Measurements from ENCODE around the gene COQ10B. TPM values are rescaled to one million over a fixed set of nuclear protein-coding genes. Genes with fewer than 3 reads are reported as not detected.

The COQ10B gene
- total RNA-seq, 1 donor from 2014 or later, result 20.5 TPM

GRCh38 chr2:197500503-197501131 lies 47.3 kb downstream of the COQ10B start:
- peak in 1 of 2 donors; percentile 26 for DNase-seq (ENCODE audit: low read depth in 2 of 2)

GRCh38 chr2:197502201-197502600 lies 48.8 kb downstream of the COQ10B start:
- DNase-seq (ENCODE audit: low read depth in 2 of 2), result no peak

- no peak for DNase-seq (ENCODE audit: low read depth in 2 of 2)
Observed at GRCh38 chr2:197502685-197503084, 49.3 kb downstream of the COQ10B start.

GRCh38 chr2:197504000-197504399 lies 50.6 kb downstream of the COQ10B start:
- no peak for DNase-seq (ENCODE audit: low read depth in 2 of 2)

GRCh38 chr2:197504512-197504911 lies 51.2 kb downstream of the COQ10B start:
- no peak for DNase-seq (ENCODE audit: low read depth in 2 of 2)

GRCh38 chr2:197506658-197507057 lies 53.3 kb downstream of the COQ10B start:
- no peak for DNase-seq (ENCODE audit: low read depth in 2 of 2)

- no peak for DNase-seq (ENCODE audit: low read depth in 2 of 2)
Observed at GRCh38 chr2:197513915-197514314, 60.6 kb downstream of the COQ10B start.

DNA sequence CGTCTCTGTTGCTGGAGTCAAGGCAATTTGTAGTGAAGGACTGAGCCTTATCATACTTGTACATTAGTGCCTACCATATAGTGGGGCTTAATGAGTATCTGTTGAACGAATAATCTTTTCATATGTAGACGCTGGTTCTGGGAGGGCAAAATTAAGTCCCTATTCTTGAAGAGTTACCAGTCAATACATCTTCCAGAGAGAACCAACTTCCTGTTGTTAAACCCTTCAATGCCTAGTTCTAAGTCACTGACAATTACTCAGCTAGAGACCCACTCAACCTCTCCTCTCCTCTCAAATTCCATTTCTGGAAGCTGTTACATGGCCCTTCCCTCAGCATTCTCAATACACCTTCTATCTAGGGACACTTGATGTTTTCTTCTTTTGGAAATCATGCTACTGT lies 61.4 kb downstream of the COQ10B start:
- DNase-seq (ENCODE audit: low read depth in 2 of 2), result no peak

GRCh38 chr2:197515315-197515738 lies 62.0 kb downstream of the COQ10B start:
- DNase-seq (ENCODE audit: low read depth in 2 of 2), result no peak

DNA sequence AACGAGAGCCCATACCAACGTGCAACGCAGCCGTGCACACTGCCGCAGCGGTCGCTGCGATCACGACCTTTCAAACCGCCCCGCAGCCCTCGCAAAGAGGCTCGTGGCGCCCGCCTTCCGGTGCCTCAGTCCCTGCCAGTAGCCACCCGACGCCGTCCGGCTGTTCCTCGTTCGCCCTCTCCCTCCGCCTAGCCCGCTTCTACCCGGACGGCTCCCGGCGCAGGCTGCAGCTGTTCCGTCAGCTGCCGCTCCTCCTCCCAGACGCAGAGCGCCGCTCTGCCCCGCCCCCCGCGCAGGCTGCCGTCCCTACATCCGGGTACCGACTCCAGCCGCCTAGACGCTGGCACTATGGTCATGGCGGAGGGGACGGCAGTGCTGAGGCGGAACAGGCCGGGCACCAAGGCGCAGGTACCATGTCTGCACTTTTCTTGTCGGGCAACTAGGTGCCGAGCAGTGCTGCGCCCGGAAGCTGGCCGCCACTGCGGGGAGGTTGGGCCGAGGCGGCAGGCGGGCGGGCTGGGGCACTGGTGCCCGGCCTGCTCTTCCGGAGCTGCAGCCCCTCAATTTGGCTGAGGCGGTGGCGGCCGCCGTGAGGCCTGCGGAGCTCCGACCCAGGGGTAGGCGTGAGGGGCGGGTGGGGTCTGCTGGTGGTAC lies 62.5 kb downstream of the COQ10B start, which contains the start of gene MOB4:
Gene MOB4, plus strand, starts transcription at position 328 of the 654 bp plus-strand sequence. Its CDS starts 21 bp downstream, at position 349.
- peak; percentile 88 to 96 for DNase-seq (ENCODE audit: low read depth in 2 of 2)

DNA sequence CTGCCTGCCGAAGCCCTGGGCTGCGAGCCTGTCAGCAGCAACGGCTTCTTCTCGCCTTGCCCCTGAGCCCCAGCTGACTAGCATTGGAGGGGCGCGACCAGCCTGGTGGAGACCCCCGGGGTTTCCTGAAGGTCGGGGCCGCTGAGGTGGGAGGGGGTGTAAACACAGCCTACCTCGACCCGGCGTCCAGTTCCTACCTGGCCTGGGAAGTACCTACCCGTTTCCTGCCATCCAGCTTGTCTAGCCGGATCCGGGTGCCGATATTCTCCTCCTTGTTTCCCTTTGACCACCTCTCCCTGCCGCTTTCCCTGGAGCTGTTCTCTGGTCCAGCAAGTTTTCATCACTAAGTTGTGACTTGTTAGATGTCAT lies 63.0 kb downstream of the COQ10B start:
- DNase-seq (ENCODE audit: low read depth in 2 of 2), result peak in 1 of 2 donors; percentile 44

GRCh38 chr2:197517150-197517549 lies 63.8 kb downstream of the COQ10B start:
- no peak for DNase-seq (ENCODE audit: low read depth in 2 of 2)

Other genes with a start within 250 kb of the COQ10B start
- 3.6 and 10.4 TPM in 2 replicates for gene ANKRD44, start 142.8 kb upstream of the COQ10B start, total RNA-seq
- gene SF3B1, start 18.5 kb upstream of the COQ10B start, total RNA-seq, result 140 and 150 TPM in 2 replicates
- 92.3 and 136 TPM in 2 replicates for gene HSPD1, start 46.3 kb downstream of the COQ10B start, total RNA-seq
- 30.1 and 63.0 TPM in 2 replicates for gene HSPE1, start 46.8 kb downstream of the COQ10B start, total RNA-seq
- 28.2 and 28.8 TPM in 2 replicates for gene MOB4, start 62.5 kb downstream of the COQ10B start, total RNA-seq
- gene RFTN2, start 222.0 kb downstream of the COQ10B start, total RNA-seq, result 9.8 and 10.6 TPM in 2 replicates